SK-N-DZ (cell line): ENCODE results near the gene ITGA2.
A peak's percentile ranks its signal among the peaks of the same experiment; 100 is the strongest.

Experiments used
- DNase-seq: peaks from one replicate; pipeline ENCODE4 v3.0.0-alpha.2; 2015; ENCODE audit warnings: low spot score

Gene ITGA2

DNA sequence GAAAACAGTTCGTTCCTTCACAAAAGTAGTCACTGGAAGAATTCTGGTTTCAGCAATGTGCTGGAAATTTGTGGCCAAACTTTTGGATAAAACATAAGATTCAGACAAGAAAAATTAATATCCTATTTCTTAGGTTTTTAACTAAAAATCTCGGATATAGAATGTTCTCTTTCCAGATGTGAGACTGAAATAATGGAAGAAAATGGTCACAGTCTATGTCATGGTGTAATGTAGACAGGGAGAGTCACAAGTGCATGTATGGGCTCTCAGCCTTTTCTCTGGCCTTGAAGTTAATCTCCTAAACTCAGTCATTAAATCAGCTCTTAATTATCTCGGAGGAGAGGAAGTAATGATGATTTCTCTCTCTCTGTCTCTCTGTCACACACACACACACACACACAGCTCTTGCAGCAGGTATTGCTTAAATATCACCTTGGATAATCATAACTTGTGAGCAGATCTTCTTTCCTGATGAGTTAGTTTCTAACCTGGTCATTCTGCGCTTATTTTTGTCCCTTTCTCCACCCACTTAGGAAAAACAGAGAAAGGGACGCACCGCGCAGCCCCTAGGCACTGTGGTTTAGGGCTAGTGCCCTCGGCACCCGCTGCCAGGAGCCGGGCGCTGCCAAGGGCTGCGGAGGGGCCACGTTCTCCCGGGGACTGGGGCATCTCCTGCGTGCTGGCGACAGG lies 672 bp upstream of the ITGA2 start:
- no peak for DNase-seq

GRCh38 chr5:52989781-52990527 lies 802 bp downstream of the ITGA2 start:
- peak; percentile 36 for DNase-seq

- DNase-seq, result no peak
Observed at GRCh38 chr5:52990528-52990925, 1.4 kb downstream of the ITGA2 start.

DNA sequence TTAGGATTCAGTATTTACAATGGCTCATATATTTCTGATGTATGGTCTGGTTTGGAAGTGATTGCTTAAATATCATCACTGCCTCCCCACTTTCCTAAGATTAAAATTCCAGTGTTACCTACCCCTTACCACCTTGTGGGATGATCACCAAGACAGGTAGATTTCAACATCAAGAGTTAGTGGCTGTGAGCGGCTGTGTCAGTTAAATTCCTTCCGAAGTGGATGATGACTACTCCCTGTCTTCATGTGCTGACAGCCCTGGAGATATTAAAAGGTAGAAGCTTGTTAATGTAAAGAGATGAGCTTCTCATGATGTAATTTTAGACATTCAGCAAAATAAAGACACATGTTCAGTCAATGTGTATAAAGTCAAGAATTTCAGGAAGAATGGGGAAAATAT lies 4.2 kb downstream of the ITGA2 start:
- no peak for DNase-seq

- DNase-seq, result no peak
Observed at GRCh38 chr5:52994266-52994665, 5.1 kb downstream of the ITGA2 start.

- DNase-seq, result no peak
Observed at GRCh38 chr5:52995095-52995494, 5.9 kb downstream of the ITGA2 start.

DNA sequence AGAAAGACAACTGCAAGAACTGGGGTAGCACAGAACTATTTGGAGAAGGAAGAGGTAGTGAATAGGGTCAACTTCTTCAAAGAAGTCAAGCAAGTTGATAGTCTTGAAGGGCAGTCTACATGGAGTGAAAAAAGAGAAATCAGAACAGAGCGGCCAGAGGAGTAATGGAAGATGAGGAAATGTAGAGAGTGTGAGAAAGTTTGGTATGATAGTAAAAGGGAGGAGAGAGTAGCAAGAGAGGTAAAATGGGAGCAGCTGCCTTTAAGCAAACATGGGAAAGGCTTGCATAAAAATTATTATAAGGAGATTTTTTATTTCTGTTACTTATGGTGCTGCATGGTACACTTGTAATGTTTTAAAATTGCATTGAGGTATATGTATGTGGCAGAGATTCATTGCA lies 6.8 kb downstream of the ITGA2 start:
- DNase-seq, result no peak

DNA sequence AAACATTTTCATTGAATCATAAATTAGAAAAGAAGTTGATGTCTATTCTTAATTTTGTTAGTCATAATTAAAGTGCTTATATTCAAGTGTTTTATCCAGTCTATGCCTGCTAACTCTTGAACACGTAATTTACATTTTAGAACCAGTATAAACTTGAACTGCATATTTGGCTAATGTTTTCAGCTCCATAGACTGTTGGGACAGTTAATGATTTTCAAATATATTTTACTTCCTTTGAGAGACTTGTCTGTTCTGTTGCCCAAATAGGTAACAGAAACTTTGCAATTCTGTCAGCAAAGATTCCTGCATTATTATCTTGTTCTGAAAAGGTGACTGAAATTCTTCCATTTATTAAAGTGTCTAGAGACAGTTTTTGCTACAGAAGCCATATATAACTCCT lies 7.8 kb downstream of the ITGA2 start:
- no peak for DNase-seq

DNA sequence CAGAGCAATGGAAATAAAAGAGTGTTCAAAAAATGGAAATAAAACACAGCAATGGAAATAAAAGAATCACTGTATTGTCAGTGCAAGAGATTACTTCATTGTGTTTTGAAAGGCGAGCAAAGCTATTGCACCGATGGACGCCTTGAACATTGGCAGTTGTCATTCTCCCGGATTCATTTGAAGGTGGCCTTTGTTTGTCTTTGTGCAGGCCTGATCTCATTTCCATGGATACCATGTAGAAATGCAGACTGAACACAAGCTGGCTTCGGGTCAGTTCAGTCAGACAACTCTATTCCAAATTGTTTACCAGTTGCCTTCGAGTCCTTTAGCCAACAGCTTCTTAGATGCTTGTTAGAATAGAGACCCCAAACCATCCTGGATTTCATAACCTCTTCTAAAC lies 8.3 kb downstream of the ITGA2 start:
- no peak for DNase-seq

- DNase-seq, result no peak
Observed at GRCh38 chr5:52998552-52999313, 9.6 kb downstream of the ITGA2 start.

DNA sequence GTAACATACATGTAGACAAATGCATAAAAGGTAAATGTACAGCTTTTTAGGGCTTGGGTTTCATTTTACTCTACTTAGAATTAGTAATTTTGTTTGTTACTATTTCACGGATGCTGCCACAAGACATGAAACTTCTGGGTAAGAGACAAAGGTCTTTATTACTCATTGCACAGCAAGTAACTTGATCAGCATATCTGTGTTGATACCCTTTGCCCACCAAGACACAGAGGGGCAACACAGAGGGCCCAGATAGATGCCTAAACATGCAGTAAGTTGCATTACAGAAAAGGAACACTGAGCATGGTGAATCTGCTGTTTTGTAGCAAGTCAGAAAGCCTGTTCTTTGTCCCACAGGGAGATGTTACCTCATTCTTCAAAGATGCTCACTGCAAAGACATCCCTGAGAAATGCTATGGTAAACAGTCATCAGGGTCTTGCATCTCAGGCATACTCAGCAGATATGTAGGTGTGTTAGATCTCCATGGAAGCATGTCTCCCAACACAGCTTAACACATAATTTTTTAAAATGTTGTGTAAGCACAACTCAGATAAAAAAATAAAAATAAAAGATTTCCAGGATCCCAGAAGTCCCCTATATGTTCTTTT lies 10.3 kb downstream of the ITGA2 start:
- no peak for DNase-seq

DNA sequence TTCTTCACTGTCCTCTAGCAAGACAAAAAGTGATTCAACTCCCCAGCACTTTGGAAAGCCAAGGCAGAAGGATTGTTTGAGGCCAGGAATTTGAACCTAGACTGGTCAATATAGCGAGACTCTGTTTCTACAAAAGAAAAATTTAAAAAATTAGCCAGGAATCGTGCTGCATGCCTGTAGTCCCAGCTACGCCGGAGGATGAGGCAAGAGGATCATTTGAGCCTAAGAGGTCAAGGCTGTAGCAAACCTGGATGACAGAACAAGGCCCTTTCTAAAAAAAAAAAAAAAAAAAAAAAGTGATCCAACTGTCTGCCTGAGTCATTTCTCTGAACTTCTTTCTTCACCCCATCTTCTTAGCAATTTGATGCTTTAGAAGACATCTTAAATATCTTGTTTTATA lies 12.4 kb downstream of the ITGA2 start:
- no peak for DNase-seq

DNA sequence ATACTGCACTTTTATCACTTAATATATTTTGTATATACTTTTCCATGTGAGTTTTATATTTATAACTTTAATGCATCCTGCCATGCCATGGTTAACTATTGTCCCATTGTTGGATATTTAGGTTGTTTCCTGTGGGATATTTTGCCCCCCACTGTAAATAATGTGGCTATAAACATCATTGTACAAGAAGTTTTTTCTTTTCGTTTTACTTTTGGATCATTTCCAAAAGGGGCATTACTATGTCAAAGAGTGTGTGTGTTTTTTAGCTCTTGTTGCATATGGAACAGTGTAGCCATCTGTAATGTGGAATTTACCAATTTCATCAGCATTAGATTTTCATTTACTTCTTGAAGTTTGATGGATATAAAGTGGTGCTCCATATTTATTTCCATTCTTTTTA lies 13.3 kb downstream of the ITGA2 start:
- DNase-seq, result no peak

DNA sequence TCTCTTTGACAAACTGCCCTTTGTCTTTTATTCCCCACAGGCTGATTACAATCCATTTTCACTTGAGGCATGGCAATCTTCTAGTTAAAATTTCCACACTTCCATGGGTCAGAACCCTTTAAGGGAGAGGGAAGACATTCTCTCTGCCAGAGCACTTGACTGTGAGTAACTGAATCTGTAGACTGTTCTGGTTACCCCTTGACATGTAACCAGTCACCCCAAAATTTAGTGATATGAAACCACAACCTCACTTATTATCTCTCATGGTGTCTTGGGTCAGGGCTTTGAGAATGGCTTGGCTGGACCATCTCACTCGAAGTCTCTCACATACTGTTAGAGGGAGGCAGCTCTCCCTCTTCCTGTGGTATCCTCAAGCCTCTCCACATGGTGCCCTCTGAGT lies 14.0 kb downstream of the ITGA2 start:
- no peak for DNase-seq

GRCh38 chr5:53006911-53007890 lies 18.0 kb downstream of the ITGA2 start:
- DNase-seq, result no peak

DNA sequence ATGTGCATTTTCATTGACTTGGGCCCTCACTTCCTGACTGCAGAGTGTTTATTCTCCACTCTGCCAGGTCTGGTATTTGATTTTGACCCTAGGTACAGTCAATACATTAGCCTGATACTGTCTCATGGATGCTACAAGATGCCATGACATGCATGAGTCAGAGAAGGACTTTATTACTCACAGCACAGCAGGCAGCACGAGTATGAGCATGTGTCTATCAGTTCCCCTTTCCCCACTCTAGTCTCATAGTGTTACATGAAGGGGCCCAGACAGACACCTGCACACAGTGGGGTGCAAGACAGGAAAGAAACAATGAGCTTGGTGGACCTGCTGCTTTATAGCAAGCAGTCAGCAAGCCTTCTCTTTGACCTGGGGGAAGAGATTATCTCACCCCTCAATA lies 19.6 kb downstream of the ITGA2 start:
- no peak for DNase-seq

GRCh38 chr5:53009816-53010215 lies 20.7 kb downstream of the ITGA2 start:
- no peak for DNase-seq

DNA sequence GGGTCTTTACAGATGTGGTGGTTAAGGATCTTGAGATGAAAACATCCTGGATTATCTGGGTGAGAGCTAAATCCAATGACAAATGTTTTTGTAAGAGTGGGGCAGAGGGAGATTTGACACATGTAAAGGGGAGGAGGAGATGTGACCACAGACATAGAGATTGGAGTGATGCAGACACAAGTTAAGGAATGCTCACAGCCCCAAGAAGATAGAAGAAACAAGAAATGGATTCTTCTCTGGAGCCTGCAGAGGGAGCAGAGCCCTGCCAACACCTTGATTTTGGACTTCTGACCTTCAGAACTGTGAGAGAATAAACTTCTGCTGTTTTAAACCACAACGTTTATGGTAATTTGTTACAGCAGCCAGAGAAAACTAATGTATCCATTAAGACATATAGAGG lies 21.7 kb downstream of the ITGA2 start:
- DNase-seq, result no peak

DNA sequence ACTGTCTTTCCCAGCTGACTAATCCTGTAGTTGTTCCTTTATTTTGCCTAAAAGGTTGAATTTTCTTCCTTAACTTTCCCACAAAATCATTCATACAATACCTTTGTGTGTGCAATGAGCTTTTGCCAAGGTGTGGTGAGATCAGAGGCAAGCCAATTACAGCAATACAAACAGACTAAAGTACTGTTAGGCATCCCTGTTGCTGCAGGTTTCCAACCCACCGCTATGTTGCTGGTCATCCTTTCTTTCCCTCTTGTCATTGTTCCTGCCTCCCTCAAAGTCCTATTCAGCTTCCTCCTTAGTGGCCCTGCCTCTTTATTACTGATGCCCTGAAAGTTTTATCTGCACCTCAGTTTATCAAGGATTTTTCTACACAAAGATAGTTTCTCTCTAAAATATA lies 22.1 kb downstream of the ITGA2 start:
- no peak for DNase-seq

- DNase-seq, result no peak
Observed at GRCh38 chr5:53013857-53014256, 24.7 kb downstream of the ITGA2 start.

GRCh38 chr5:53017383-53017782 lies 28.2 kb downstream of the ITGA2 start:
- DNase-seq, result no peak
